Suprapubic skin (tissue), 4 donors: ENCODE measurements around the gene KIAA1328. TPM values are rescaled to one million over a fixed set of nuclear protein-coding genes. Genes with fewer than 3 reads are reported as not detected.

Experiments
- DNase-seq, 2 donors: peaks; one replicate each; pipeline ENCODE4 v3.0.0-alpha.2; 2019; ENCODE audit warnings: low spot score in 2 of 2
- H3K27ac ChIP-seq: fragments of 200-600 bp; sonication (generic); one replicate; pipeline ENCODE4 v1.5.1; 2019
- H3K27me3 ChIP-seq: fragments of 200-600 bp; sonication (generic); one replicate; pipeline ENCODE4 v1.5.1; 2019
- H3K36me3 ChIP-seq: fragments of 200-600 bp; sonication (generic); one replicate; pipeline ENCODE4 v1.5.1; 2019
- H3K4me1 ChIP-seq: fragments of 200-600 bp; sonication (generic); one replicate; pipeline ENCODE4 v1.5.1; 2019
- H3K4me3 ChIP-seq: fragments of 200-600 bp; sonication (generic); one replicate; pipeline ENCODE4 v1.5.1; 2019; ENCODE audit warnings: mild to moderate bottlenecking
- H3K9me3 ChIP-seq: fragments of 200-600 bp; sonication (generic); one replicate; pipeline ENCODE4 v1.5.1; 2019
- CTCF ChIP-seq, 2 donors: fragments of 200-600 bp in 1 of 2; fragments of 450-650 bp in 1 of 2; sonication (generic) in 1 of 2; IDR thresholded peaks; one replicate each; pipeline ENCODE4 v1.5.1; 2016 to 2019; ENCODE audit warnings: antibody characterized with exemption in 2 of 2, mild to moderate bottlenecking in 1 of 2, moderate library complexity in 1 of 2
- EP300 ChIP-seq: sonication (generic); formaldehyde crosslinking; IDR thresholded peaks from one replicate; pipeline ENCODE4 v1.6.1; 2017; ENCODE audit warnings: antibody characterized with exemption
- POLR2A ChIP-seq, 2 donors: fragments of 450-650 bp; IDR thresholded peaks; one replicate each; pipeline ENCODE4 v1.6.1; 2017; ENCODE audit warnings: antibody characterized with exemption in 2 of 2, mild to moderate bottlenecking in 2 of 2, moderate library complexity in 2 of 2
- POLR2AphosphoS5 ChIP-seq, 3 donors: sonication (generic); formaldehyde crosslinking; IDR thresholded peaks; one replicate each; pipeline ENCODE4 v1.6.1; 2017; ENCODE audit warnings: antibody characterized with exemption in 3 of 3
- WGBS: methylation state at CpG from one replicate; pipeline ENCODE4 v1.1.5; 2018; 5-methylcytosine and 5-hydroxymethylcytosine counted together
- total RNA-seq, 4 donors: library from RNA; depleted of rRNA; stranded (reverse); fragments of >200 nt; gene quantifications; one replicate each; pipeline ENCODE4 v1.1.0, GENCODE V29; 2016

Gene KIAA1328
- total RNA-seq, 4 donors from 2014 or later: 14.5 to 55.7 (median 21.6) TPM

- WGBS: 91% methylated on average over 8 of the region's 16 CpGs
- no peak for DNase-seq
- H3K9me3 ChIP-seq: no peaks in the 10 kb centered on the region
- H3K4me3 ChIP-seq: no peak overlapping the region
- no peak overlapping the region for H3K27ac ChIP-seq
- H3K36me3 ChIP-seq: no peaks in the 10 kb centered on the region
- H3K27me3 ChIP-seq: peaks cover 54% of the 10 kb centered on the region
- no peak for TF ChIP-seq POLR2A (IDR thresholded peaks at IDR 0.05)
- TF ChIP-seq EP300: no peak
- no peak for TF ChIP-seq CTCF (IDR thresholded peaks at IDR 0.05)
- no peak for TF ChIP-seq POLR2AphosphoS5 (IDR thresholded peaks at IDR 0.05)
- no peaks in the 10 kb centered on the region for H3K4me1 ChIP-seq
These were observed 443.9 kb downstream of the KIAA1328 start for GRCh38 chr18:37272841-37273240.

- no peak for TF ChIP-seq EP300
- no peak for TF ChIP-seq POLR2AphosphoS5 (IDR thresholded peaks at IDR 0.05)
- TF ChIP-seq POLR2A (IDR thresholded peaks at IDR 0.05): no peak
- TF ChIP-seq CTCF (IDR thresholded peaks at IDR 0.05): no peak
- DNase-seq: no peak
- H3K4me3 ChIP-seq: no peak overlapping the region
- no peaks in the 10 kb centered on the region for H3K9me3 ChIP-seq
- H3K4me1 ChIP-seq: no peaks in the 10 kb centered on the region
- no peak overlapping the region for H3K27ac ChIP-seq
- H3K36me3 ChIP-seq: no peaks in the 10 kb centered on the region
- peaks cover 64% of the 10 kb centered on the region for H3K27me3 ChIP-seq
- WGBS: 27% methylated on average over 8 of the region's 82 CpGs
These were observed 445.6 kb downstream of the KIAA1328 start for GRCh38 chr18:37274309-37275236.

- Histone ChIP-seq H3K27me3 (peaks cover 71% of the 10 kb centered on the region), H3K4me3 (no peak overlapping the region), H3K27ac (no peak overlapping the region), H3K36me3 (no peaks in the 10 kb centered on the region), H3K4me1 (no peaks in the 10 kb centered on the region), H3K9me3 (no peaks in the 10 kb centered on the region)
- 16% methylated on average over 19 of the region's 32 CpGs for WGBS
- no peak for DNase-seq
- TF ChIP-seq POLR2AphosphoS5 (IDR thresholded peaks at IDR 0.05): no peak
- no peak for TF ChIP-seq EP300
- no peak for TF ChIP-seq POLR2A (IDR thresholded peaks at IDR 0.05)
These were observed 446.4 kb downstream of the KIAA1328 start for GRCh38 chr18:37275237-37275741.

- WGBS: 82% methylated on average over 9 of the region's 10 CpGs
These were observed 447.4 kb downstream of the KIAA1328 start for GRCh38 chr18:37276111-37276890.

GRCh38 chr18:37277804-37278203 lies 448.9 kb downstream of the KIAA1328 start:
- H3K9me3 ChIP-seq: no peaks in the 10 kb centered on the region
- DNase-seq: no peak
- peaks cover 89% of the 10 kb centered on the region for H3K27me3 ChIP-seq
- no peak for TF ChIP-seq EP300
- no peak for TF ChIP-seq CTCF (IDR thresholded peaks at IDR 0.05)
- no peak for TF ChIP-seq POLR2A (IDR thresholded peaks at IDR 0.05)
- TF ChIP-seq POLR2AphosphoS5 (IDR thresholded peaks at IDR 0.05): no peak
- WGBS: 45% methylated on average over 10 of the region's 10 CpGs
- H3K27ac ChIP-seq: no peak overlapping the region
- no peaks in the 10 kb centered on the region for H3K4me1 ChIP-seq
- H3K36me3 ChIP-seq: no peaks in the 10 kb centered on the region
- no peak overlapping the region for H3K4me3 ChIP-seq

More at GRCh38 chr18:37276111-37276890, 447.4 kb downstream of the KIAA1328 start:
- no peak for DNase-seq
- H3K4me3 ChIP-seq: no peak overlapping the region
- no peak for TF ChIP-seq POLR2A (IDR thresholded peaks at IDR 0.05)
- no peak overlapping the region for H3K27ac ChIP-seq
- H3K36me3 ChIP-seq: no peaks in the 10 kb centered on the region
- no peaks in the 10 kb centered on the region for H3K9me3 ChIP-seq
- peaks cover 81% of the 10 kb centered on the region for H3K27me3 ChIP-seq
- no peaks in the 10 kb centered on the region for H3K4me1 ChIP-seq

Other genes with a start within 250 kb of the KIAA1328 start
- 10 to 100 TPM; 44.0 to 83.4 (median 66.7) TPM for gene TPGS2, start 125 bp upstream of the KIAA1328 start, total RNA-seq